ENCODE measurements around the gene HEPACAM.

DNA sequence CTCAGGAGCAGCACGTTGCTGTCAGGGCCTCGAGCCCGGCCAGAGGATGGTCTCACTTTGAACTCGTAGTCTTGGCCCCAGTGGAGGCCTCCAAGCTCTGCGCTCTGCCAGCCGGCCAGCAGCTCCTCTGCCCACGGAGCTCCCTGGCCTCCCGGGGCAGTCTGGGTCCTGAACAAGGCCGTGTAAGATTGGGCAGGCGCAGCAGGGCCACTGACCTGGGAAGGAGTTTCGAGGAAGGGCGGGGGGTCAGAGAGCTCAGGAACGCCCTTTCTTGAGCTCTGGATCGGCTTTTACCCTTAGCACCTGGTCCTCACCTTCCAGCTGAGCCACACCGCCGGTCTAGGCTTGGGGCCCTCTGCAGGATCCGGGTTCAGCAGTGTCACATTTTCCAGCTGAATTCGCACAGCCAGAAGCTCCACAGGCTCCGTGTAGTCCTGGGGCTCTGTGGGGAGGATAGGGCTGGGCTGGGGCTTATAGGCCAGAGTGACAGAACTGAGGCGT is 40.3 kb downstream of the HEPACAM start:
- TF ChIP-seq, protein P1, sequence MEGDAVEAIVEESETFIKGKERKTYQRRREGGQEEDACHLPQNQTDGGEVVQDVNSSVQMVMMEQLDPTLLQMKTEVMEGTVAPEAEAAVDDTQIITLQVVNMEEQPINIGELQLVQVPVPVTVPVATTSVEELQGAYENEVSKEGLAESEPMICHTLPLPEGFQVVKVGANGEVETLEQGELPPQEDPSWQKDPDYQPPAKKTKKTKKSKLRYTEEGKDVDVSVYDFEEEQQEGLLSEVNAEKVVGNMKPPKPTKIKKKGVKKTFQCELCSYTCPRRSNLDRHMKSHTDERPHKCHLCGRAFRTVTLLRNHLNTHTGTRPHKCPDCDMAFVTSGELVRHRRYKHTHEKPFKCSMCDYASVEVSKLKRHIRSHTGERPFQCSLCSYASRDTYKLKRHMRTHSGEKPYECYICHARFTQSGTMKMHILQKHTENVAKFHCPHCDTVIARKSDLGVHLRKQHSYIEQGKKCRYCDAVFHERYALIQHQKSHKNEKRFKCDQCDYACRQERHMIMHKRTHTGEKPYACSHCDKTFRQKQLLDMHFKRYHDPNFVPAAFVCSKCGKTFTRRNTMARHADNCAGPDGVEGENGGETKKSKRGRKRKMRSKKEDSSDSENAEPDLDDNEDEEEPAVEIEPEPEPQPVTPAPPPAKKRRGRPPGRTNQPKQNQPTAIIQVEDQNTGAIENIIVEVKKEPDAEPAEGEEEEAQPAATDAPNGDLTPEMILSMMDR (IDR thresholded peaks at IDR 0.05 in 4 of 5, conservative IDR thresholded peaks at IDR 0.05 in 1 of 5) = no peak
- no peak for TF ChIP-seq POLR2A (IDR thresholded peaks at IDR 0.05)
